CD4-positive, alpha-beta T cell (primary cell): ENCODE data around the gene NEIL1. TPM values are rescaled to one million over a fixed set of nuclear protein-coding genes. Genes with fewer than 3 reads are reported as not detected.
"Not testable (repeated sequence)": the region's sequence is repeated elsewhere in the genome, so short reads cannot be mapped to it uniquely, and the experiment has no call there.

Experiments used
- ATAC-seq: fragments of 200-7000 bp; cut with Tn5 transposase; one replicate; pipeline ENCODE4 v1.10.0; 2022; ENCODE audit warnings: mild to moderate bottlenecking; ENCODE audit not compliant: poor library complexity
- CTCF ChIA-PET: fragments of 350-600 bp; sonication (Branson Sonifier 250); formaldehyde crosslinking; loops from one replicate; lab custom pipeline; 2021; ENCODE audit warnings: antibody characterized with exemption, inconsistent platforms; lab: Charles Lee
- POLR2A ChIA-PET: fragments of 350-600 bp; sonication (Branson Sonifier 250); formaldehyde crosslinking; loops from one replicate; lab custom pipeline; 2021; ENCODE audit warnings: antibody characterized with exemption, inconsistent platforms; lab: Charles Lee
- DNase-seq, 14 experiments: peaks; one replicate each; pipeline ENCODE4 v3.0.0-alpha.2; 2013 to 2020; ENCODE audit warnings: mixed read lengths in 2 of 14
- H3K27ac ChIP-seq, 2 donors: one replicate each; pipeline versions ENCODE4 v1.5.1 to v1.7.0; 2013; ENCODE audit warnings: low read length in 2 of 2, low read depth in 1 of 2, mild to moderate bottlenecking in 1 of 2
- H3K27me3 ChIP-seq, 2 experiments: 1 replicate in 1 of 2; 2 replicates in 1 of 2; pipeline versions ENCODE4 v1.6.1 to v1.7.0; 2013; ENCODE audit warnings: low read length in 2 of 2, control low read depth in 1 of 2, mild to moderate bottlenecking in 1 of 2, moderate library complexity in 1 of 2; ENCODE audit not compliant: insufficient read depth in 2 of 2, control insufficient read depth in 1 of 2
- H3K36me3 ChIP-seq: one replicate; pipeline ENCODE4 v1.6.1; 2013; ENCODE audit warnings: low read length, control low read depth; ENCODE audit not compliant: insufficient read depth
- H3K4me1 ChIP-seq: one replicate; pipeline ENCODE4 v1.6.1; 2013; ENCODE audit warnings: low read length, control low read depth; ENCODE audit not compliant: insufficient read depth
- H3K4me3 ChIP-seq: one replicate; pipeline ENCODE4 v1.5.1; 2013; ENCODE audit warnings: mild to moderate bottlenecking, low read length, moderate library complexity
- H3K9me3 ChIP-seq, 2 experiments: 1 replicate in 1 of 2; 2 replicates in 1 of 2; pipeline versions ENCODE4 v1.6.1 to v1.7.0; 2013; ENCODE audit warnings: low read length in 2 of 2, mild to moderate bottlenecking in 2 of 2, control low read depth in 1 of 2, moderate library complexity in 1 of 2; ENCODE audit not compliant: control insufficient read depth in 1 of 2, insufficient read depth in 1 of 2
- H3K27ac Mint-ChIP-seq: one replicate; pipeline ENCODE4 v1.8.0; 2020; ENCODE audit warnings: mixed read lengths
- H3K27me3 Mint-ChIP-seq: one replicate; pipeline ENCODE4 v1.8.0; 2021; ENCODE audit warnings: mixed read lengths
- H3K36me3 Mint-ChIP-seq: one replicate; pipeline ENCODE4 v1.8.0; 2021; ENCODE audit warnings: low read depth, mixed read lengths
- H3K4me1 Mint-ChIP-seq: one replicate; pipeline ENCODE4 v1.8.0; 2021; ENCODE audit warnings: low read depth, mixed read lengths
- H3K4me3 Mint-ChIP-seq: one replicate; pipeline ENCODE4 v1.8.0; 2020; ENCODE audit warnings: mild to moderate bottlenecking, mixed read lengths
- H3K9me3 Mint-ChIP-seq: one replicate; pipeline ENCODE4 v1.8.0; 2020; ENCODE audit warnings: mixed read lengths
- intact Hi-C, 2 experiments: fragments of 100-400 bp; cut with DNase I in 1 of 2; cut with micrococcal nuclease in 1 of 2; formaldehyde crosslinking; loops; one replicate each; pipeline versions ENCODE4 v1.15.1 to v1.9.0; 2023 to 2025; cut with DNase I, micrococcal nuclease
- total RNA-seq, 174 experiments: library from RNA in 2 of 174; stranded (reverse) in 2 of 174; gene quantifications; one replicate each; pipeline ENCODE4 v1.2.3 and lab custom pipeline; 2021 to 2026
- TF ChIP-seq, protein P1 (sequence below): fragments of 200-600 bp; IDR thresholded peaks from one replicate; pipeline ENCODE4 v1.8.0; 2022; ENCODE audit warnings: antibody characterized with exemption, mild to moderate bottlenecking

Gene NEIL1
- total RNA-seq, 2 experiments from 2014 or later = 30.5 to 30.6 TPM

- no peak for ATAC-seq
- H3K27me3 ChIP-seq = no peaks in the 10 kb centered on the region
- no peaks in the 10 kb centered on the region for H3K27me3 Mint-ChIP-seq
- H3K9me3 Mint-ChIP-seq = peaks cover 7% of the 10 kb centered on the region
- peaks cover 35% of the 10 kb centered on the region for H3K4me1 Mint-ChIP-seq
- intact Hi-C loops = no loop called here
- peaks cover 2% of the 10 kb centered on the region for H3K36me3 ChIP-seq
- TF ChIP-seq, protein P1, sequence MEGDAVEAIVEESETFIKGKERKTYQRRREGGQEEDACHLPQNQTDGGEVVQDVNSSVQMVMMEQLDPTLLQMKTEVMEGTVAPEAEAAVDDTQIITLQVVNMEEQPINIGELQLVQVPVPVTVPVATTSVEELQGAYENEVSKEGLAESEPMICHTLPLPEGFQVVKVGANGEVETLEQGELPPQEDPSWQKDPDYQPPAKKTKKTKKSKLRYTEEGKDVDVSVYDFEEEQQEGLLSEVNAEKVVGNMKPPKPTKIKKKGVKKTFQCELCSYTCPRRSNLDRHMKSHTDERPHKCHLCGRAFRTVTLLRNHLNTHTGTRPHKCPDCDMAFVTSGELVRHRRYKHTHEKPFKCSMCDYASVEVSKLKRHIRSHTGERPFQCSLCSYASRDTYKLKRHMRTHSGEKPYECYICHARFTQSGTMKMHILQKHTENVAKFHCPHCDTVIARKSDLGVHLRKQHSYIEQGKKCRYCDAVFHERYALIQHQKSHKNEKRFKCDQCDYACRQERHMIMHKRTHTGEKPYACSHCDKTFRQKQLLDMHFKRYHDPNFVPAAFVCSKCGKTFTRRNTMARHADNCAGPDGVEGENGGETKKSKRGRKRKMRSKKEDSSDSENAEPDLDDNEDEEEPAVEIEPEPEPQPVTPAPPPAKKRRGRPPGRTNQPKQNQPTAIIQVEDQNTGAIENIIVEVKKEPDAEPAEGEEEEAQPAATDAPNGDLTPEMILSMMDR = no peak
- H3K27ac Mint-ChIP-seq = peak overlapping the region; percentile 93
- CTCF ChIA-PET = interaction anchor here (2.6 kb wide), 1 partner anchor 19 kb away, joined by 15 read pairs; the partner anchor contains the start of gene MAN2C1
- peak overlapping the region; percentile 86 for H3K4me3 ChIP-seq
- H3K9me3 ChIP-seq = peaks cover 21 to 51% of the 10 kb centered on the region in 2 experiments
- DNase-seq = peak in 1 of 14 experiments; percentile 41
- peak overlapping the region; percentile 43 to 48 for H3K27ac ChIP-seq
- H3K4me3 Mint-ChIP-seq = peak overlapping the region; percentile 83
- H3K36me3 Mint-ChIP-seq = peaks cover 13% of the 10 kb centered on the region
- H3K4me1 ChIP-seq = peaks cover 51% of the 10 kb centered on the region
- POLR2A ChIA-PET = interaction anchor here (0.6 to 9.6 kb wide), 10 partner anchors 13 to 398 kb away, joined by 3 to 146 read pairs (median 6); partner anchors contain the start of genes COMMD4, IMP3, MAN2C1 and SIN3A
Observed at GRCh38 chr15:75348562-75349350, 1.9 kb downstream of the NEIL1 start.

- DNase-seq, H3K9me3 Mint-ChIP-seq, ATAC-seq, intact Hi-C loops, H3K27me3 Mint-ChIP-seq, H3K27me3 ChIP-seq, H3K36me3 ChIP-seq, H3K4me3 ChIP-seq: not testable (repeated sequence)
- Mint-ChIP-seq H3K4me1 (peaks cover 35% of the 10 kb centered on the region), H3K36me3 (peaks cover 13% of the 10 kb centered on the region), H3K4me3 (peak overlapping the region; percentile 85), H3K27ac (peak overlapping the region; percentile 93)
- Histone ChIP-seq H3K27ac (peak overlapping the region; percentile 40 to 82), H3K9me3 (peaks cover 21 to 51% of the 10 kb centered on the region in 2 experiments), H3K4me1 (peaks cover 51% of the 10 kb centered on the region)
- POLR2A ChIA-PET = interaction anchor here (1.2 to 9.6 kb wide), 5 partner anchors 14 to 290 kb away, joined by 3 to 146 read pairs (median 6); partner anchors contain the start of genes COMMD4, MAN2C1 and SIN3A
- CTCF ChIA-PET = interaction anchor here (2.6 kb wide), 1 partner anchor 18 kb away, joined by 15 read pairs; the partner anchor contains the start of gene MAN2C1
Observed at GRCh38 chr15:75349351-75349669, 2.5 kb downstream of the NEIL1 start.

DNA sequence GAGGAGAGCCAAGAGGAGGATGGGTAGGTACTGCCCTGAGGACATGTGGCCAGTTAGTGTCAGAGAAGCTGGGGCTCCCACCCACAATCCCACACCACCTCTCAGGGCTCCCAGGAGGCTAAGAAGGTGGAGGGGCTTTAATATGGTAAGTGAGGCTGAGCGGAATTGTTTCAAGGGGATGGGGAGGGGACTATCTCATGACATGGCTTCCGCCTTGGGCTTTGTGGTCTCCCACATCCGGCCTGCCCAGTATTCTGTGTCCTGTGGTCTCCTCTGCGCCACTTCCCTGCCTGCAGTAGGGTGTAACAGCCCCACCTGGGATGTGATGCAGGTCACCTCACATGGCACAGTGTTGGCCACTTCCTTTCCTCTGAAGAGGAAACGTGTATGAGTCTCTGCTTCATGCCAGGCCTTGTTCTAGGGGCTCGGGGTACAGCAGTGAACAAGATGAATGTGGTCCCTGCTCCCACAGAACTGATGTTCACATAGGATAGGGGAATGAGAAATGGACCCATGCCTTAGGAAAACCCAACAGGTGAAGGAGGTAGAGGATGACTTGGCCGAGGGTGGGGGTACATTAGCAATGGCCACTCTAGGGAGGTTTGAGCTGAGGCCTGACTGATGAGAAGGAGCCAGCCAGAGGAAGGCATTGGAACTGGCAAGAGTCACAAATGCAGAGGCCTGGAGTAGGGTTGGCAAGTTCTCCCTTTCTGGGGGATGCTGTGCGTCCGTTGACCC, 3.2 kb downstream of the NEIL1 start:
- peaks cover 51% of the 10 kb centered on the region for H3K4me1 ChIP-seq
- H3K9me3 ChIP-seq = peaks cover 21 to 51% of the 10 kb centered on the region in 2 experiments
- Mint-ChIP-seq H3K4me1 (peaks cover 35% of the 10 kb centered on the region), H3K27me3 (no peaks in the 10 kb centered on the region), H3K27ac (peak overlapping the region; percentile 93), H3K4me3 (peak overlapping the region; percentile 85), H3K9me3 (peaks cover 7% of the 10 kb centered on the region), H3K36me3 (peaks cover 17% of the 10 kb centered on the region)
- no peaks in the 10 kb centered on the region for H3K27me3 ChIP-seq
- TF ChIP-seq, protein P1 = no peak
- CTCF ChIA-PET = no interaction called here
- H3K4me3 ChIP-seq = no peak overlapping the region
- peak overlapping the region; percentile 48 to 82 for H3K27ac ChIP-seq
- intact Hi-C loops = loop anchor here in 1 of 2 experiments (1.0 kb wide), 1 partner anchor 18 kb away; the partner anchor contains the start of gene MAN2C1
- ATAC-seq = peak; percentile 74
- POLR2A ChIA-PET = interaction anchor here (0.8 to 9.6 kb wide), 6 partner anchors 11 to 289 kb away, joined by 3 to 146 read pairs (median 4); partner anchors contain the start of genes COMMD4, MAN2C1 and SIN3A
- peak; percentile 42 to 93 (median 69) for DNase-seq
- H3K36me3 ChIP-seq = peaks cover 3% of the 10 kb centered on the region
